Transverse colon (tissue), 4 donors: ENCODE measurements around the gene ATP8A1. TPM values are rescaled to one million over a fixed set of nuclear protein-coding genes. Genes with fewer than 3 reads are reported as not detected.
"Not testable (repeated sequence)": the region's sequence is repeated elsewhere in the genome, so short reads cannot be mapped to it uniquely, and the experiment has no call there.

Experiments used
- DNase-seq: peaks from one replicate; pipeline ENCODE4 v3.0.0-alpha.2; 2019
- H3K27ac ChIP-seq, 4 donors: fragments of 200-600 bp; sonication (generic); 2 replicates each; pipeline ENCODE4 v1.5.1; 2016 to 2018; ENCODE audit warnings: inconsistent platforms in 4 of 4
- H3K27me3 ChIP-seq: fragments of 200-600 bp; sonication (generic); 2 replicates; pipeline ENCODE4 v1.5.1; 2017; ENCODE audit warnings: inconsistent platforms
- H3K36me3 ChIP-seq, 4 donors: fragments of 200-600 bp; sonication (generic); 2 replicates each; pipeline ENCODE4 v1.5.1; 2017 to 2019; ENCODE audit warnings: inconsistent platforms in 4 of 4
- H3K4me1 ChIP-seq, 4 donors: fragments of 200-600 bp; sonication (generic); 2 replicates each; pipeline ENCODE4 v1.5.1; 2017 to 2020; ENCODE audit warnings: inconsistent platforms in 4 of 4
- H3K4me3 ChIP-seq, 4 donors: fragments of 200-600 bp; sonication (generic); 1 replicate in 1 of 4; 2 replicates in 3 of 4; pipeline versions ENCODE4 v1.5.1 to v1.6.1; 2017 to 2019; ENCODE audit warnings: inconsistent platforms in 4 of 4
- H3K9me3 ChIP-seq, 2 donors: fragments of 200-600 bp; sonication (generic); 2 replicates each; pipeline ENCODE4 v1.5.1; 2017 to 2019; ENCODE audit warnings: inconsistent platforms in 2 of 2
- EP300 ChIP-seq: sonication (generic); formaldehyde crosslinking; IDR thresholded peaks from one replicate; pipeline ENCODE4 v1.6.1; 2017; ENCODE audit warnings: antibody characterized with exemption, low read depth
- POLR2A ChIP-seq: fragments of 450-650 bp; IDR thresholded peaks from one replicate; pipeline ENCODE4 v1.6.1; 2016; ENCODE audit warnings: antibody characterized with exemption, mild to moderate bottlenecking, moderate library complexity
- POLR2AphosphoS5 ChIP-seq, 3 donors: sonication (generic); formaldehyde crosslinking; IDR thresholded peaks; one replicate each; pipeline ENCODE4 v1.6.1; 2016; ENCODE audit warnings: antibody characterized with exemption in 3 of 3
- WGBS, 2 donors: methylation state at CpG; one replicate each; pipeline ENCODE4 v1.1.5; 2018; ENCODE audit warnings: low coverage in 1 of 2; 5-methylcytosine and 5-hydroxymethylcytosine counted together
- in situ Hi-C, 4 donors: fragments of 200-750 bp; cut with MboI; loops; one replicate each; pipeline versions ENCODE4 v1.15.0 to v1.15.1; 2017; ENCODE audit warnings: low sequenced_read_pairs in 3 of 4, low pct_ligation_motif_present in 1 of 4, low pct_unique_long_range_greater_than_20kb in 1 of 4
- intact Hi-C: fragments of 100-400 bp; cut with DNase I; formaldehyde crosslinking; loops from one replicate; pipeline ENCODE4 v1.15.1; 2023; ENCODE audit warnings: low total_unique reads
- total RNA-seq, 4 donors: library from RNA; depleted of rRNA; stranded (reverse); fragments of >200 nt; gene quantifications; one replicate each; pipeline ENCODE4 v1.1.0, GENCODE V29; 2016
- TF ChIP-seq, protein P1 (sequence below), 5 experiments: fragments of 200-600 bp in 3 of 5; fragments of 450-650 bp in 2 of 5; sonication (generic) in 3 of 5; IDR thresholded peaks; 1 replicate in 2 of 5; 2 replicates in 3 of 5; pipeline ENCODE4 v1.5.1; 2016 to 2017; ENCODE audit warnings: antibody characterized with exemption in 5 of 5, inconsistent platforms in 3 of 5, mild to moderate bottlenecking in 2 of 5, moderate library complexity in 1 of 5

The ATP8A1 gene
- total RNA-seq, 4 donors from 2014 or later: 72.2 to 255 (median 166) TPM

DNA sequence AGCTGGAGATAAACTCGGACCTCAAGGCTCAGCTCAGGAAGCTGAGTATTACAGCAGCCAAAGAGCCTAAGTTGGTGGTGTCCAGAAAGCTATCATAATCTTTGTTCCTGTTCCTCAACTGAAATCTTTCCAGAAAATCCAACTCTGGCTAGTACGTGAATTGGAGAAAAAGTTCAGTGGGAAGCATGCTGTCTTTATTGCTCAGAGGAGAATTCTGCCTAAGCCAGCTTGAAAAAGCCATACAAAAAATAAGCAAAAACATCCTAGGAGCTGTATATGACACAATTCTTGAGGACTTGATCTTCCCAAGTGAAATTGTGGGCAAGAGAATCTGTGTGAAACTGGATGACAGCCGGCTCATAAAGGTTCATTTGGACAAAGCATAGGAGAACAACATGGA is 185.0 kb downstream of the ATP8A1 start:
- in situ Hi-C loops (no loop called here), intact Hi-C loops (no loop called here)
- WGBS, 2 donors: 95 to 100% methylated on average over 3 of the region's 3 CpGs
- no peak for DNase-seq
- no peaks in the 10 kb centered on the region for H3K27me3 ChIP-seq
- no peak overlapping the region for H3K4me3 ChIP-seq
- no peaks in the 10 kb centered on the region for H3K36me3 ChIP-seq
- no peaks in the 10 kb centered on the region for H3K9me3 ChIP-seq
- TF ChIP-seq POLR2A (no peak), EP300 (no peak), POLR2AphosphoS5 (IDR thresholded peaks at IDR 0.05) (no peak)
- TF ChIP-seq, protein P1, sequence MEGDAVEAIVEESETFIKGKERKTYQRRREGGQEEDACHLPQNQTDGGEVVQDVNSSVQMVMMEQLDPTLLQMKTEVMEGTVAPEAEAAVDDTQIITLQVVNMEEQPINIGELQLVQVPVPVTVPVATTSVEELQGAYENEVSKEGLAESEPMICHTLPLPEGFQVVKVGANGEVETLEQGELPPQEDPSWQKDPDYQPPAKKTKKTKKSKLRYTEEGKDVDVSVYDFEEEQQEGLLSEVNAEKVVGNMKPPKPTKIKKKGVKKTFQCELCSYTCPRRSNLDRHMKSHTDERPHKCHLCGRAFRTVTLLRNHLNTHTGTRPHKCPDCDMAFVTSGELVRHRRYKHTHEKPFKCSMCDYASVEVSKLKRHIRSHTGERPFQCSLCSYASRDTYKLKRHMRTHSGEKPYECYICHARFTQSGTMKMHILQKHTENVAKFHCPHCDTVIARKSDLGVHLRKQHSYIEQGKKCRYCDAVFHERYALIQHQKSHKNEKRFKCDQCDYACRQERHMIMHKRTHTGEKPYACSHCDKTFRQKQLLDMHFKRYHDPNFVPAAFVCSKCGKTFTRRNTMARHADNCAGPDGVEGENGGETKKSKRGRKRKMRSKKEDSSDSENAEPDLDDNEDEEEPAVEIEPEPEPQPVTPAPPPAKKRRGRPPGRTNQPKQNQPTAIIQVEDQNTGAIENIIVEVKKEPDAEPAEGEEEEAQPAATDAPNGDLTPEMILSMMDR (IDR thresholded peaks at IDR 0.05): no peak
- H3K27ac ChIP-seq: no peak overlapping the region
- no peaks in the 10 kb centered on the region for H3K4me1 ChIP-seq

DNA sequence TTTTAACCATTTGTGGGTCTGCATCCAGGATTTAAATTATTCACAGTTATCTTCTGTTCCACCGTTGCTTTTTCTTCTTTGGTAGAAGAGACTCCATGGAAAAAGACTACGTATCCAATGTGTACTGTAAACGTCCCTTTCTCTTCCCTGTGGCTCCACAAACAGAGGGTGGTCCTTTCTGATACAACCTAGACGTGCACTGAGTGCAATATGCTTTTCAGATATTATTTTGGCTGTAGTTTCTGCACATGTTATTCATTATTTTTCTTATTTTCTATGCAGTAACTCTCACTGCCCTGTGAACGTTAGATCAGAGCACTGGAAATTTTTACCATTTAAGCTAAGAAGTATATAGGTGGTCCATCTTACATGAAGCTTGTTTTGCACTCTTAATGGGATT is 186.9 kb downstream of the ATP8A1 start:
- 88 to 97% methylated on average over 5 of the region's 5 CpGs for WGBS, 2 donors
- intact Hi-C loops: no loop called here
- in situ Hi-C loops: no loop called here
- Histone ChIP-seq H3K36me3 (no peaks in the 10 kb centered on the region), H3K27me3 (no peaks in the 10 kb centered on the region), H3K4me1 (no peaks in the 10 kb centered on the region), H3K9me3 (no peaks in the 10 kb centered on the region), H3K27ac (no peak overlapping the region), H3K4me3 (no peak overlapping the region)
- DNase-seq: no peak
- TF ChIP-seq POLR2AphosphoS5 (IDR thresholded peaks at IDR 0.05) (no peak), POLR2A (no peak), EP300 (no peak)
- TF ChIP-seq, protein P1 (IDR thresholded peaks at IDR 0.05): no peak

DNA sequence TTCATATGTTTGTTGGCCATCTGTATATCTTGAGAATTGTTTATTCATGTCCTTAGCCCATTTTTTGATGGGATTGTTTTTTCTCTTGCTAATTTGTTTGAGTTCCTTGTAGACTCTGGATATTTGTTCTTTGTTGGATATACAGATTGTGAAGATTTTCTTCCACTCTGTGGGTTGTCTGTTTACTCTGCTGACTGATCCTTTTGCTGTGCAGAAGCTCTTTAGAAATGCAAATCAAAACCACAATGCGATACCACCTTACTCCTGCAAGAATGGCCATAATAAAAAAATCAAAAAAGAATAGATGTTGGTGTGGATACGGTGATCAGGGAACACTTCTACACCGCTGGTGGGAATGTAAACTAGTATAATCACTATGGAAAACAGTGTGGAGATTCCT is 189.1 kb downstream of the ATP8A1 start:
- in situ Hi-C loops, H3K4me3 ChIP-seq, intact Hi-C loops, DNase-seq, H3K9me3 ChIP-seq, H3K27ac ChIP-seq, H3K36me3 ChIP-seq, H3K27me3 ChIP-seq, H3K4me1 ChIP-seq: not testable (repeated sequence)
- 83 to 94% methylated on average over 1 to 3 of the region's 3 CpGs for WGBS, 2 donors

DNA sequence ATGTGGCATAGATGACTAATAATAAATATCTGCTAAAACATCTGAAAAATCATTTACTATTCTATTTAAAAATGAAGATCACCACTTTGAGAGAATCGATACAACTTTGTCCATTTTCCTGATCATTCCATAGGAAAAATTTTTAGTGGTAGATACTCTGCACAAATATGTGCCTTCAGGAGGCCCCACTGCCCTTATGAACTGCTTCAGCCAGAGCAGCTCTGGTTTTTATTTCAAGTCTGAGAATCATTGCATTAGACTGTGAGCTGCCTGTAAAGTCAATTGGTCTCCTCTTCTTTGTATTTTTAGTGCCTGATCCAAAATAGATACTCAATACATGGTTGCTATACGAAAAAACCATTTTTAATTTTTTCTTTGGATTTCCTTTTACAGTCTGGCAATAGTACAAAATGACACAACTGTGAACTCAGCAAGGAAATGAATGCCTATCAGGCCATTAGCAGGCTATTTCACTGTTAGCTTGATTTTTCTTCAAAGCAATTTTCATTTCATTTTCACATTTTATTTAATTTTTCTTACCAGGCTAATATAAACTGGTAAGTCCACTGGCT is 190.5 kb downstream of the ATP8A1 start:
- 73 to 87% methylated on average over 2 of the region's 2 CpGs for WGBS, 2 donors
- no peak for DNase-seq
- no peak overlapping the region for H3K4me3 ChIP-seq
- in situ Hi-C loops (no loop called here), intact Hi-C loops (no loop called here)
- H3K27me3 ChIP-seq: no peaks in the 10 kb centered on the region
- TF ChIP-seq POLR2AphosphoS5 (IDR thresholded peaks at IDR 0.05) (no peak), EP300 (no peak), POLR2A (no peak)
- TF ChIP-seq, protein P1 (IDR thresholded peaks at IDR 0.05): no peak
- H3K9me3 ChIP-seq: no peaks in the 10 kb centered on the region
- H3K4me1 ChIP-seq: no peaks in the 10 kb centered on the region
- no peak overlapping the region for H3K27ac ChIP-seq
- H3K36me3 ChIP-seq: peaks cover 0 to 13% (median 0%) of the 10 kb centered on the region in 4 donors

DNA sequence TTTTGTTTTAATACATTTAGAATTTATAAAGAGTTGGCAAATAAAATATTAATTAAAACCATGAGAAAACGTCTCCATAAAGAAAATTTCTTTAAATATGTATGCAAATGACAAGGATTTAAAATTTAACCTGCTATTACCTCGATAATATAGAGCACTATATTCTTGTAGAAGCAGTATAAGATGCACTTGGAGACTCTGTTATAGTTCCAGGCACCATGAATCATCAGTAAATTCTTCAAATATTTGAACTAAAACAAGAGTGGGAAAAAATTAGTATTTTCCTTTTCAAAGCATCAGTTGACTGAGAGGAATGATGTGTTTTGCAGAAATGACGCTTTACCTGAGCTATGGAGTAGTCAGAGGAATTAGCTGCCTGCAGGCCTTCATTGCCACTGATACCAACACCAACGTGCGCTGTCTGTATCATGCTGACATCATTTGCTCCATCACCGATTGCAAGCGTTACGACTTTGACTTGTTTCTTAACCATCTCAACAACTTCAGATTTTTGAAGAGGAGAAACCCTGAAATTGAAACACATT is 192.3 kb downstream of the ATP8A1 start:
- WGBS, 2 donors: 93 to 95% methylated on average over 8 of the region's 8 CpGs
- in situ Hi-C loops (no loop called here), intact Hi-C loops (no loop called here)

DNA sequence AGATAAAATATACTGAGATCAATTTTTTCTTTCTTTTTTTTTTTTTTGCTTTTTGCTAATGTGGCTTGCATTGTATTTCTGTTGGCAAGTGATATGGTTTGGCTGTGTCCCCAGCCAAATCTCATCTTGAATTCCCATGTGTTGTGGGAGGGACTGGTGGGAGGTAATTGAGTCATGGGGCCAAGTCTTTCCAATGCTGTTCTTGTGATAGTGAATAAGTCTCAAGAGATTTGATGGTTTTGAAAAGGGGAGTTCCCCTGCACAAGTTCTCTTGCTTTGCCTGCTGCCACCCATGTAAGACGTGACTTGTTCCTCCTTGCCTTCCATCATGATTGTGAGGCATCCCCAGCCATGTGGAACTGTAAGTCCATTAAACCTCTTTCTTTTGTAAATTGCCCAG is 195.7 kb downstream of the ATP8A1 start:
- intact Hi-C loops, H3K4me1 ChIP-seq, DNase-seq, in situ Hi-C loops, H3K27me3 ChIP-seq, H3K27ac ChIP-seq, H3K4me3 ChIP-seq, H3K9me3 ChIP-seq: not testable (repeated sequence)
- peaks cover 0 to 13% (median 0%) of the 10 kb centered on the region in 4 donors for H3K36me3 ChIP-seq
- 63 to 80% methylated on average over 1 of the region's 1 CpG for WGBS, 2 donors

More for the DNA sequence above, 192.3 kb downstream of the ATP8A1 start:
- Histone ChIP-seq H3K4me3 (no peak overlapping the region), H3K4me1 (no peaks in the 10 kb centered on the region), H3K27ac (no peak overlapping the region), H3K9me3 (no peaks in the 10 kb centered on the region), H3K36me3 (peaks cover 0 to 13% (median 0%) of the 10 kb centered on the region in 4 donors), H3K27me3 (no peaks in the 10 kb centered on the region)
- TF ChIP-seq POLR2A: no peak
- TF ChIP-seq POLR2AphosphoS5 (IDR thresholded peaks at IDR 0.05): no peak
- TF ChIP-seq EP300: no peak
- no peak for DNase-seq
